Activated naive CD8-positive, alpha-beta T cell treated with anti-CD3 and anti-CD28 coated beads, Interleukin-2, amount 50 U/mL, for 16 hours (primary cell): ENCODE data around the gene NWD2.

ENCODE experiments used
- DNase-seq: peaks from one replicate; pipeline ENCODE4 v3.0.0-alpha.2; 2020; ENCODE audit warnings: low read depth, low spot score

NWD2 gene

DNA sequence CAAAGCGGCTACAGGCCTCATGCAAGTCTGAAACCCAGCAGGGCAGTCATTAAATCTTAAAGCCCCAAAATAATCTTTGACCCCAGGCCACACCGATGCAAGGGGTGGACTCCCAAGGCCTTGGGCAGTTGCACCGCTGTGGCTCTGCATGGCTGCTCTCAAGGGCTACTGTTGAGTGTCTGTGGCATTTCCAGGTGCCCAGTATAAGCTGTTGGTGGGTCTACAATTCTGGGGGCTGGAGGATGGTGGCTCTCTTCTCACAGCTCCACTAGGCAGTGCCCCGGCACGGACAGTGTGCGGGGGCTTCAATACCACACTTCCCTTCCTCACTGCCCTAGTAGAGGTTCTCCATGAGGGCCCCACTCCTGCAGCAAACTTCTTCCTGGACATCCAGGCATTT lies 60.1 kb downstream of the NWD2 start:
- no peak for DNase-seq

DNA sequence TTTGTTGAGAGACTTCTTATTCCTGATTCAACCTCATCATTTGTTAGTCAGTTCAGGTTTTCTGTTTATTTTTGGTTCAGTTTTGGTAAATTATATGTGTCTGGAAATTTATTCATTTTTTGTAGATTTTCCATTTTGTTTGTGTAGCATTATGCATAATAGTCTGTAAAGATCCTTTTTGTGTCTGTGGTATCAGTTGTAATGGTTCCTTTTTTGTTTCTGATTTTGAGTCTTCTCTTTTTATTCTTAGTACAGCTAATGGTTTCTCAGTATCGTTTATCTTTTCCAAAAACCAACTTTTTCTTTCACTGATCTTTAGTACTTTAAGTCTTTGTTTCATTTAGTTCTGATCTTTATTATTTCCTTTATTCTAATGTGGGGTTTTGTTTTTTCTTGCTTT lies 61.4 kb downstream of the NWD2 start:
- DNase-seq, result no peak

DNA sequence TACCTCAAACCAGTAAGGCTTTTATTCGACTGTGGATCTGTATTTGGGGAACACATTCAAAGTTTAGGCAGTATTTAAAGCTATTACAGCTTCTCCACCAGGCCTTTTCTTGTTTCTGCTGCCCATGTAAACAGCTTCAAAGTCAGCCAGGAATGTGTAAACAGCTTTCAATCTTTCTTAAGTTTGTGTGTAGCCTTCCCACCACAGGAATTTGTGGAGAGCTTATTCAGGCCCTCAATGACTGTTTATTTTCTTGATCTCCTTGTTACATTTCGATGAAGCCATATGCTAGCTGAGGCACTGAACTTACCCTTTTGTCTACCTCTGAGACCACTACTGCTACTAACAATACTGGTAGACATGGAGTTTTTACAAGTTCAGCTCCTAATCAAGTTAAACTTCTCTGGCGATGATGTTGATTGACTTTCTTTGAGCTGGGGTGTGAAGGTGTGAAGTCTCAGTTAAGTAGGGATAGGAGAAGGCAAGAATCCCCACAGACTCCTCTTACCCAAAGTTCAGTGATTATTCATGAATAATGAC lies 72.6 kb downstream of the NWD2 start:
- DNase-seq, result no peak

DNA sequence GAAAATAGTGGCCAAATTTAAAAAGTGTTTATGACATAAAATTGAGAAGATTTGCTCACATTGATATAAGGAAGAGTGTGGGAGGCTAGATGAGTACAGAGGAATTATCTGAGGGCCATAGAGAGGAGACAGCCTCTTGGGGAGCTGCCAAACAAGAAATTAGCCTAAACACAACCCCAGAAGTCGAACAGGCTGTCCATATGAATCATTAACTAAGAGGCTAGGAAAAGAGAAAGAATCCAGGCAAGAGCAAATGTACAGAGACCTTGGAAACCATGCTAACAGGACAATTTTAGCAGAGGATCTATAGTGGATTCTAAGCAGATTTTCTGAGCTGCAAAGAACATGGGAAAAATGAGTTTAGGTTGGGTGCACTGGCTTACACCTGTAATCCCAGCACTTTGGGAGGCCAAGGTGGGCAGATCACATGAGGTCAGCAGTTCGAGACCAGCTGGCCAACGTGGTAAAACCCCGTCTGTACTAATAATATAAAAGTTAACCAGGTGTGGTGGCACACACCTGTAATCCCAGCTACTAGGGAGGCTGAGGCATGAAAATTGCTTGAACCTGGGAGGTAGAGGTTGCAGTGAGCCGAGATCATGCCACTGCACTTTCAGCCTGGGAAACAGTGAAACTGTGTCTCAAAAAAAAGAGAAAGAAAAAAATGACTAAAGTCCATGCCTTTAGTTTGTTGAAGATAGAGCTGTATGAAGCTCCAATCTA lies 76.1 kb downstream of the NWD2 start:
- DNase-seq, result no peak

DNA sequence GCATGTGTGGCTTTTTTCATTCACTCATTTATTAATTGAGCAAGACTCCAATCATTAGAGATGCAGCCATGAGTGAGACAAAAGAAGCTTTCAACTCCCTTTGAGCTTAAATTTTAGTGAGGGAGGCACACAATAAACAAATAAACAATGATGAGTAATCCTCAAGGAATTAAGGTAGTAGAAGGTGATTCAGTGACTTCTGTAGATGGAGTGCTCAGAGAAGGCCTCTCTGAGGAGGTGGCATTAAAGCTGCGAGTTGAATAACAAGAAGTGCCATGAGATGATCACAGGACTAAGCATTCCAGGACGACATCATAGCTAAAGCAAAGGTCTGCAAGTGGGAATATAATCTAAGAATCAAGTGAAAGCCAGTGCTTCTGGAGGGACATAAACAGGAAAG lies 77.6 kb downstream of the NWD2 start:
- DNase-seq, result no peak

DNA sequence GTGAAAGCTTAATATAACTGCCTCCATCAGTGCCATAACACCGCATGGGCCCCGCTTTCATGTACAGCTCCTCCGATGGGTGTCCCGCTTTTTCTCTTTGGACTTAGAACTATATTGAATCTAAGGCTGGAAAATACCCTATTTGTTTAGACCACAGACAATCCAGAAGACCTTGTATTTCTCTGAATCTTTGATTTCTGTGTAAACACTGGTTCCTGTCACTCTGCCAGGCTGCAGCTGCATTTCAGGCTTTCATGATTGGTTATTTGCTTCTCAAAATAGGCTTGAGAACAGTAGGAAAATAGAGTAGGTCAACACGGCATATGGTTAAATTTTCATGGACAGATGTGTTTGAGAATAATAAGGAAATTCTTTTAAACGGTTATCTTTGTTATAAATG lies 80.0 kb downstream of the NWD2 start:
- DNase-seq, result no peak

DNA sequence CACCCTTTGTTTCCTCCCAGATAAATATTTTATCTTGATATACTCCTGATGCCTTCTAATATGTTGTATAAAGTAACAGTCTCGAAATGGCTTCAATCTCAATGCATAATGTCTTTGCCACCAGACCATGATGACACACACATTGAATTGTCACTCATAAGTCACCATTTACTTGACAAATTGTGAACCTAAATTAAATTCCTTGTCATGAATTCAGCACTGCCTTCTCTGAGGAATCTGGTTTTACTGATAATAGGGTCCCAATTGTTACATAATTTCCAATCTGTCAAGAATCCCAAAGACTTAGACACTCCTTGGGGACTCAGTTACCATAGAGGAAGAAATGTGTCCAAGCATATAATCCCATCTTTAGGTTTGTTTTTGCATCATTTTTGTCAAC lies 82.3 kb downstream of the NWD2 start:
- no peak for DNase-seq

DNA sequence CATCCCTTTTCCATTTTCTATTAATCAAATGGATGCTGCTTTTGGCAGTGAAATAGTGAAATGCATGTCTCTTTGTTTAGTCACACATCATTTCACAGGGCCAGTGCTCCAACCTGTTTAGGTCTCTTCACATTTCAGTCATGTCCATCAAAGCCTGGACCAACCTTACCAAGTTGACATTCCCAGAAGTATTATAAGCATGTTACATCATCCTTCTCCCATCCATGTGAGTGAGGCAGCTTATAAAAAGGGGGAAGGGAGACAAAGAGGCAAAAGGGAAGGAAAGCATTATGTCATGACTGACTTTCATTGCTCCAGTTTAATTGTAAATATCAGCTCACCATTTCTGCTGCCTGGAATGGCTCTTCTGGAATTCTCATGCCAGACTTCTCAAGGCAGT lies 94.4 kb downstream of the NWD2 start:
- DNase-seq, result no peak

DNA sequence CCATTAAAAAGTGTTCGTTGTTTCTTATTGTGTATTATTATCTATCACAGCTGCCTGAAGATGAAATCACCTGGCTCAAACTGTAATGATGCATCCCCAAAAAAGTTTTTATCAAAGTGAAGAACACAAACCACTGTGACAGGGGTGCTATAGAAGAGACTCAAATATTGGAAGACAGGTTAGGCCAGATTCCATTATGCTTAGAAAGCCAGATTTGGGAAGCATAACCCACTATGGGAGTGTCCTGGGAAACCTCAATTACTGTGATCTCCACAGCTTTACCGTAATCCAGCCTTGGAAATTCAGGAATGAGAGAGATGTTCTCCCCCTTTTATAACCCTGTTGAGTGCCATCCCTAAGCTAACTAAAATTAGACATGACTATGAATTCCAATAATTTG lies 114.2 kb downstream of the NWD2 start:
- DNase-seq, result no peak

DNA sequence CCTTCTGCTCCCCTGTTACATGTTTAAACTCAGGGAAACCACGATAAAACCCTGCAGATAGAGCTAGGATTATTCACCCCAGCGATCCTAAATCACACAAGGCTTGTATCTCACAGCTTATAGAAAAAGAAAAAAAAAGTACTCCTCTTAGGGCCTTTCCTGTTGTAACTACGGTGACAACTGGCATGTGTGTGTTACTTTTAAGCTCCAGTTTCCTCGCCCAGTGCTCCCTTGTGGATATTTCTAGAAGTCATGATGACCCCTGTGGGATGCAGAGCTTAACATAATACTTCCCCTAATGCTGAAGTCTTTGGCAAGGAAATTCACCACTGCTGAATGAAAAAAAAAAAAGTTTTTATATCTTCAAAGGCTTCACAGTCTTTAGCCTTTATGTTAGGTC lies 114.7 kb downstream of the NWD2 start:
- DNase-seq, result no peak

DNA sequence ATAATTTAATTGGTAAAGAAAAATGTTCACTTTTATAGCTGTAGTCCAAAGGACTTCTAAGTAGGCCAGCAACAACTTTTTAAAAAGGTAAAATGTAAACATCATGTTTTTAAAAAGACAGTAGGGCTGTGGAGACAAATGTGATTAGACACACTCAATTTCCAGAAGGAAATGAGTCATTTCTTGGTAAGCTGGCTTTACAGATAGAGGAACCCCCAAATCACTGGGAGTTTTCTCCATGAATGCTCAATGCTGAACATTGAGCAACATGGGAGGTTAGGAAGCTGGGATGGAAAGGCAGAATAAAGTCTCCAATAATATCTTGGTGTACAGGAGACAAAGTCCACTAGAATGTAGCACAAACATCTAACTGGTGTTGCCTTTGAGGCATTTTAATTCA lies 121.3 kb downstream of the NWD2 start:
- DNase-seq, result no peak

DNA sequence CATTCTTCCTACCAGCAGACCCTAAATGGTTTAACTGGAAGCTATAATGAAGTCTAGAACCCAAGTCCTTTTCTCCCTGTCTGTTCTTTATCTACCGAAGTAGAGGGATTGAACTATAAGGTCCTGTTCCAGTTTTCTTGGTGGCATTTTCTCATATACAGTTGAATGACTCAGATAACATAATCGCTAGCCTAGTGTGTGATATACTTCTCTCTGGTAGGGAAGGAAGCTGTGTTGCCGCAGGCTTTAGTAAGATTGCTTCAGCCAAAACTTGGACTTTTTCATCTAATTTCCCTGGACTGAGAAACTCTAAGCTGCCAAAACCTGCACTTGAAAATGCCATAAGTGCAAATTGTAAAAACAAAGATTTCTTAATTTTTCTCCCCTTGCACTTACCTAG lies 123.4 kb downstream of the NWD2 start:
- DNase-seq, result no peak

DNA sequence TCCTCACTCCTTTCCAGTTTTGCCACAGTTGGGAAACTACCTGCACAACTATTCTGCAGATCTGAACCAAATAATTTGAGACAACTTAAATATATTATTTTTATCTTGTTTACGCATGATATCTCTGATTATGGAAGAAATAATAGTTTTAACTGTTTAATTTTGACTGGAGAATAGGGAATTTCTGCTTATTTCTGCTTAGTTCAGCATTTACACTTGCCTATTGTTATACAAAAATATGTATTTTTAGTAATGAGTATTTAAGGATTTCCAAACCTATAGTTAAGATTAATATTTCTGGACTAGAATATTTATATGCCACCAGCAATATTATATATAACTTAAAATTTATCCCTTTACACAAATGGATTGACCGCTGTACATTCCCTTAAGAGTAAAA lies 125.5 kb downstream of the NWD2 start:
- DNase-seq, result no peak

DNA sequence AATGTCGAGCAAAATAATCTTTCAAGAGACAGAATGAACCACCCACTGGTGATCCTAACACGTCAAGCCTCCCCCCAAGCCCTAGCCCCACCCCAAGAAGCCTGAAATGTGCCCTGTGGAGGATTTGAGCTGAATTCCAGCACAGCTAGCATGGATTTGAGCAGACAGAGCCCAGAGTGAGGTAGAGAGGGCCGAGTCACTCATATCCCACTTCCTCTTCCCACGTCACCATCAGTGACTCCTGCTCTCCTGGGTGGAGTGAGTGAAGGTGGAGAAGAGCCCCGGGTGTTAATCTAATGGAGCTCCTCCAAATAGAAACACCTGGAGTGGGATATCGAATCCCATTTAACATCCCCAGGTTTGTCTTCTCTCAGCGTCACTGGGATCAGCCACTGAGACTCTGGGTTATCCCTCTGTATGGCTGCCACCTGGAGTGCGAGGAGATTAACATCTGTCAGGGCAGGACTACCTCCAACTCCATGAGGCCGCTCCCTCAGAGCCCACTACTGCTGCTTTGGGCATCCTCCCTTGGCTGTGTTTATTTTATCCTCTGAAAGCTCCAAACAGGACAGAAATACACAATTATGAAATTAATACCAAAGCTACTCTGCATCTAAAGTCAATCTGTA lies 136.6 kb downstream of the NWD2 start:
- DNase-seq, result no peak

DNA sequence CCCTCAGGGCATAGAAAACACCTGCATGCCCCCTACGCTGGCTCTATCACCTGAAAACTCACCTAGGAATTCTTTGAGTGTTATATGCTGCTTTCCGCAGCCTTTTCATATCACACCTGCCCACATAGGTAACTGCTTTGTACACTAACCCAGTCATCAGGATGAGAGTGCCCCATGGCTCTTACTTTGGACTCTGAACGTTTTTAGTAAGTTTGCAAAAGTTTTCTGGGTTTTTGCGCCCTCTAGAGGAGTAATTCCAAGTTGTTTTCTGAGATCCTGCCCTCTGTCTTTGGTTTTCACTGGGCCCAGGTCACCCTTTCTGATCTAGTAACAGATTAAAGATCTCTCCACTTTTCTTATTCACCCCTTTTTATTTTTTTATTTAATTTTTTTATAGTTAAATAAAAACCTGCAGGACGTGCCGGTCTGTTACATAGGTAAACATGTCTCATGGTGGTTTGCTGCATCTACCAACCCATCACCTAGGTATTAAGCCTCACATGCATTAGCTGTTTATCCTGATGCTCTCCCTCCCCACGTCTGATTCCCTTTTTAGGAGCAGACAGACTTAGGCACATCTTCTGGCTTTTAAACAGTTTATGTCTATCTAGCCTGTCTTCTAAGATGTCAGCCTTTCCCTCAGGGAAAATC lies 139.2 kb downstream of the NWD2 start:
- DNase-seq, result no peak

DNA sequence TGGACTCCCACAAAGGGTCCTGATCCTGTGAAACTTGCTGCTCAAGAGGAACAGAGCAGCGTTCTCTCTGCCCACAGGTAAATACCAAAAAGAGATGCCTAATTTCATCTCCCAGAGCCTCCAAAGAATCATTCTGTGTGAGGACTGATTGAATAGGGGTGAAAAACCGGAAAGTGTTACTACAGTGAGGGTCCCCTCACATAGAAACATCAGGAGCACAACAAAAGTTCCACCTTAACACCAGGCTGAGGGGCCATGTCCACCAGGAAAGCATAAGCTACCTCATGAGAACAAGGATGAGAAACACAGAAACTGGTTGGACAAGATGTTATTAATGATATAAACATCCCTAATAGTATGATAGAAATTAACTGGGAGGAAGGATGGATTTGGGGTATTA lies 140.9 kb downstream of the NWD2 start:
- DNase-seq, result no peak

DNA sequence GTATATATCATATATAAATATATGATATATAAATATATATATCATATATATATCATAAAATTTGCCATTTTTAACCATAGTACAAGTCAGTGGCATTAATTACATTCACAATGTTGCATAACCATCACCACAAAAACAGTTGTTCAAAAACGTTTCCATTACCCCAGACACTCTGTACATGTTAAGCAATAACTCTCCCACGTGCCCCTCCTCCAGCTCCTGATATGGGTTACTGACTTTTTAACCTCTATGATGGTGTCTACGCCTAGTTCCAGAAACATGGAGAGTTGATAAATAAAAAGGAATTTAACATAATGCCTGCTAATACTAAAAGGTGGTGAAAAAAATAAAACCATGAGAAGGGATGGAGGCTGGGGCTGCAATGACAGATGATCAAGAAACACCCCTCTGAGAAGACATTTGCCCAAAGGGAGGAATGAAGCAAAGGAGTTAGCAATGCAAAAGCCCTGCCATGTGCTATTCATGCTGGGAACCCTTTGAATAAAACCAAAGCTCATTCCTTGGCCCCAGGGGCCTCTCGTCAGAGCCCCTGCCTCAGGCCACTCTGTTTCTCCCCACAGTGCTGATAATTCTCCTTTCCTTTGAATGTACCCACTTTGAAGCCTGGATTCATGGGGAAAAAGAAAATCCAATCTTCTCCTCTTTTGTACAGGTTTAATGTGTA lies 144.3 kb downstream of the NWD2 start:
- DNase-seq, result no peak

DNA sequence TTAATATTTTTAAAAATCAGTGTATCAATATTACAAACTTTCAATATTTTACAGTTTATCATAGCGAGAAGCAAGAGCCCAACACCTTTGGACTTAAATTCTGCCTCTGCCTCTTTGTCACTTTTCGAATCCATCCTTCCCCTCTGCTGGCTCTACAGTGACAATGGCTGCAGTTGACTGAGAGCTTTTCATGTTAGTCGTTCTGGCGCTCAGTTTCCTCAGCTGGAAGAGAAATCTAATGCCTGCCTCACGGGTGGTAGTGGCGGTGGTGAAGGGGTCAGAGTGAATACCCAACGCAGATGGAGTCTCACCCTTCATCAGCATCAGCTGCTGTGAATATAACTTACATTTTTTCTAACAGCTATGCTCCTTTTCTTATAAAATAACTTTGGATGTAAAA lies 144.8 kb downstream of the NWD2 start:
- no peak for DNase-seq

DNA sequence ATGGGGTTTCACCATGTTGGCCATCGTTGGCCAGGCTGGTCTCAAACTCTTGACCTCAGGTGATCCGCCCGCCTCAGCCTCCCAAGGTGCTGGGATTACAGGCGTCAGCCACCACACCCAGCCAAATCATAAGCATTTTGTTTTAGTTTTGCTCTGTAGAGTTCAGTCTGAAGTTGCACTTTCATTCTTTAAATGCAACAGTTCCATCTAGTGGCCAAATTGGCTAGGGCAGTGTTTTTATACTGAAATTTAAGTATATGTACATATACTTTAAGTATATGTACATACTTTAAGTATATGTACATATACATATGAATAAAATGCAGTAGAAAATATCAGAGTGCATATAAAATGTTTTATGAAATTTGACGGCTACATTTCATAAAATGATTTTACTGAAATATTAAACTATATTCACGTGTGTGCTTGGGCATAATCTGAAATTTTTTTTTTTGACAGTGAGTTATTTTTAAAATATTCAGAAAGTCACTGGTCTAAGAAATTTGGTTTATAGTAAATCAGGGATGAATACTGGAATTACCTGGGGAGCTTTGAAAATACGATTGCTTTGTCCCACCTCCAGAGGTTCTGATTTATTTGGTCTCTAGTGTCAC lies 145.5 kb downstream of the NWD2 start:
- no peak for DNase-seq

DNA sequence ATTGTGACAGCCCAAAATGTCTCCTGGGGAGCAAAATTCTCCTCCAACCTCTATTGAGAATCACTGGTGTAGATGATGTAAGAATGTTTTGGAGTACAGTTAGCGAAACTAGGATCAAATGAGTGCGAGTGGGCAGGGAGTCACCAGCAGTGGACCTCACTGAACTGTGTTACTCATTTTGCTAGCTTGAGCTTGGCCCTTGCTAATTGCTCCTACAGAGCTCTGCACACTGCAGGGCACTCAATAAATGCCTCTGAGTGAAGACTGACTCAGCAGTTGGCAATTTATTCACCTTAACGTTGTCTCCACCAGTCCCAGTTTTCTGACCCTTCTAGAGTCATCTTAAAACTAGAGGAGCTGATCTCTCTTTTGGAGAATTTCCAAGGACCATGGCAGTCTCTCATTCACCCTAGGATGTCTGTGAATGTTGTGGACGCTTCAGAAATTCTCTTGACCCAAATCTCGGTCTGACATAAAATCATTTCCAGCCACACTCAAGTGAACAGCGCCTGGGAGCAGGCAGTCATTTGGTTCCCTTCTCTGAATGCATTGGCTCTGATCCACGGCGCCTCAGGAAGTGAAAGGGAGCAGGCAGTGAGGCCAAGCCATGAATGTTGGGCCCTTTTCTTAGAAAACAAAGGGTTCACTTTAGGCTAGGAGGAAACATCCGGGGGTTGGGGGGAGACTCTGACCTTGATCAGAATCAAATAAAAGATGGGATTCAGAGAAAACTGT lies 148.1 kb downstream of the NWD2 start:
- DNase-seq, result no peak

DNA sequence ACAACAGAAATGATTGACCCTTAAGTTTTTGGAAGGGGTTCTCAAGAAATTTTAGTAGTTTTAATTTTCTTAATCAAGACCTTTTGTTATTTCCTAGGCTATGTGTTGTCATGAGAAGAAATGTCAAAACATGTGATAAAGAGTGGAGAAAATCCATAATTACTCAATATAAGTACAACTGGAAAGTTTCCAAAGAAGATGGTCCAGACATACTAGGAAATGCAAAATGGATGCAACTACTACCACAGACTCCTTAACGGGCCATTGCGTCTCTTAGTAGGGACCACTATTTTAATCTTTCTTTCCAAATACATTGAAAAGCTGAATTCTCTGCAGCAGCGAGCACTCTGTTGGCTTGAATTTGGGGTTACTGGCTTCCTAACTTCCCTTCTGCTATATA lies 148.8 kb downstream of the NWD2 start:
- no peak for DNase-seq
